Stomach (tissue), 9 donors: Measurements from ENCODE around the gene CCDC107. TPM values are rescaled to one million over a fixed set of nuclear protein-coding genes. Genes with fewer than 3 reads are reported as not detected.

Experiments used
- DNase-seq, 2 donors: peaks; one replicate each; pipeline versions ENCODE4 v3.0.0 to v3.0.0-alpha.2; 2013 to 2019
- H3K27ac ChIP-seq, 5 donors: fragments of 200-600 bp in 4 of 5; sonication (generic) in 4 of 5; one replicate each; pipeline ENCODE4 v1.5.1; 2013 to 2019; ENCODE audit warnings: mild to moderate bottlenecking in 1 of 5, moderate library complexity in 1 of 5
- H3K27me3 ChIP-seq, 3 donors: fragments of 200-600 bp; sonication (generic); one replicate each; pipeline ENCODE4 v1.5.1; 2017 to 2019; ENCODE audit warnings: mixed run types in 1 of 3
- H3K36me3 ChIP-seq, 4 donors: fragments of 200-600 bp; sonication (generic); 1 replicate in 3 of 4; 2 replicates in 1 of 4; pipeline ENCODE4 v1.5.1; 2016 to 2019
- H3K4me1 ChIP-seq, 4 donors: fragments of 200-600 bp; sonication (generic); one replicate each; pipeline ENCODE4 v1.5.1; 2016 to 2019
- H3K4me3 ChIP-seq, 4 donors: fragments of 200-600 bp; sonication (generic) in 3 of 4; one replicate each; pipeline ENCODE4 v1.5.1; 2016 to 2019; ENCODE audit warnings: mild to moderate bottlenecking in 1 of 4
- H3K9me3 ChIP-seq, 4 donors: fragments of 200-600 bp; sonication (generic); one replicate each; pipeline ENCODE4 v1.5.1; 2016 to 2019
- CTCF ChIP-seq, 7 experiments: fragments of 450-650 bp in 4 of 7; fragments of 200-600 bp in 3 of 7; sonication (generic) in 3 of 7; IDR thresholded peaks; one replicate each; pipeline ENCODE4 v1.5.1; 2016 to 2019; ENCODE audit warnings: antibody characterized with exemption in 7 of 7, control low read depth in 2 of 7, mild to moderate bottlenecking in 1 of 7
- EP300 ChIP-seq: sonication (generic); formaldehyde crosslinking; IDR thresholded peaks from one replicate; pipeline ENCODE4 v1.6.1; 2017; ENCODE audit warnings: antibody characterized with exemption
- POLR2A ChIP-seq, 4 donors: fragments of 450-650 bp; IDR thresholded peaks; one replicate each; pipeline ENCODE4 v1.6.1; 2016; ENCODE audit warnings: antibody characterized with exemption in 4 of 4, control low read depth in 2 of 4, mild to moderate bottlenecking in 1 of 4, moderate library complexity in 1 of 4
- POLR2AphosphoS5 ChIP-seq, 3 donors: sonication (generic); formaldehyde crosslinking; IDR thresholded peaks; one replicate each; pipeline ENCODE4 v1.6.1; 2016; ENCODE audit warnings: antibody characterized with exemption in 3 of 3
- WGBS, 5 donors: extraction: QIAGEN DNeasy Blood & Tissue Kit in 3 of 5; methylation state at CpG; one replicate each; pipeline versions ENCODE4 v1.1.5 to v1.1.7; 2013 to 2018; 5-methylcytosine and 5-hydroxymethylcytosine counted together
- intact Hi-C: fragments of 100-400 bp; cut with DNase I; formaldehyde crosslinking; loops from one replicate; pipeline ENCODE4 v1.15.1; 2023; ENCODE audit warnings: low total_unique reads
- polyA plus RNA-seq, 3 donors: library from polyadenylated mRNA; stranded (reverse); fragments of 200-250 nt; gene quantifications; one replicate each; pipeline ENCODE4 v1.2.3, GENCODE V29; 2013
- total RNA-seq, 5 donors: library from RNA; depleted of rRNA; stranded (reverse); fragments of >200 nt; gene quantifications; one replicate each; pipeline versions ENCODE4 v1.1.0 to v1.2.3, GENCODE V29; 2014 to 2016
- donor health status: healthy with polysubstance abuse.
- donor health status: Bipolar disorder and iron deficiency.
- donor health status: healthy.

The CCDC107 gene
- total and polyA plus RNA-seq, 8 donors: 15.6 to 104 (median 44.3) TPM

DNA sequence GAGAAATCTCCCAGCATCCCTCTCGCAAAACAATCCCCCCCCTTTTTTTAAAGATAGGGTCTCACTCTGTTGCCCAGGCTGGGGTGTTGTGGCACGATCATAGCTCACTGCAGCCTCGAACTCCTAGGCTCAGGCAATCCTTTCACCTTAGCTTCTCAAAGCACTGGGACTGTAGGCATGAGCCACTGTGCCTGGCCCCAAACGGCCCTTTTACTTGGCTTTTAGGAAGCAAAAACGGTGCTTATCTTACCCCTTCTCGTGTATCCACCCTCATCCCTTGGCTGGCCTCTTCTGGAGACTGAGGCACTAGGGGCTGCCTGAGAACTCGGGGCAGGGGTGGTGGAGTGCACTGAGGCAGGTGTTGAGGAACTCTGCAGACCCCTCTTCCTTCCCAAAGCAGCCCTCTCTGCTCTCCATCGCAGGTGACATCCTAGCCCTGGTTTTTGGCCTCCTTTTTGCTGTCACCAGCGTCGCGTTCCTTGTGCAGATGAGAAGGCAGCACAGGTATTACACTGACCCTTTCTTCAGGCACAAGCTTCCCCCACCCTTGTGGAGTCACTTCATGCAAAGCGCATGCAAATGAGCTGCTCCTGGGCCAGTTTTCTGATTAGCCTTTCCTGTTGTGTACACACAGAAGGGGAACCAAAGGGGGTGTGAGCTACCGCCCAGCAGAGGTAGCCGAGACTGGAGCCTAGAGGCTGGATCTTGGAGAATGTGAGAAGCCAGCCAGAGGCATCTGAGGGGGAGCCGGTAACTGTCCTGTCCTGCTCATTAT, 22.4 kb downstream of the CCDC107 start:
- peaks cover 28 to 97% (median 61%) of the 10 kb centered on the region in 4 donors for H3K4me1 ChIP-seq
- peak overlapping the region in 1 of 4 donors; percentile 6 for H3K4me3 ChIP-seq
- WGBS, 5 donors: 28 to 48% (median 32%) methylated on average over 15 of the region's 15 CpGs
- no peaks in the 10 kb centered on the region for H3K9me3 ChIP-seq
- intact Hi-C loops: no loop called here
- peaks cover 0 to 10% (median 0%) of the 10 kb centered on the region in 3 donors for H3K27me3 ChIP-seq
- TF ChIP-seq POLR2AphosphoS5 (IDR thresholded peaks at IDR 0.05) (peak in 2 of 3 donors; percentile 67 to 77), CTCF (IDR thresholded peaks at IDR 0.05) (no peak), EP300 (no peak), POLR2A (IDR thresholded peaks at IDR 0.05) (no peak)
- peak overlapping the region; percentile 49 to 97 (median 92) for H3K27ac ChIP-seq
- DNase-seq: peak; percentile 68 to 78
- H3K36me3 ChIP-seq: peaks cover 32 to 56% (median 36%) of the 10 kb centered on the region in 4 donors

DNA sequence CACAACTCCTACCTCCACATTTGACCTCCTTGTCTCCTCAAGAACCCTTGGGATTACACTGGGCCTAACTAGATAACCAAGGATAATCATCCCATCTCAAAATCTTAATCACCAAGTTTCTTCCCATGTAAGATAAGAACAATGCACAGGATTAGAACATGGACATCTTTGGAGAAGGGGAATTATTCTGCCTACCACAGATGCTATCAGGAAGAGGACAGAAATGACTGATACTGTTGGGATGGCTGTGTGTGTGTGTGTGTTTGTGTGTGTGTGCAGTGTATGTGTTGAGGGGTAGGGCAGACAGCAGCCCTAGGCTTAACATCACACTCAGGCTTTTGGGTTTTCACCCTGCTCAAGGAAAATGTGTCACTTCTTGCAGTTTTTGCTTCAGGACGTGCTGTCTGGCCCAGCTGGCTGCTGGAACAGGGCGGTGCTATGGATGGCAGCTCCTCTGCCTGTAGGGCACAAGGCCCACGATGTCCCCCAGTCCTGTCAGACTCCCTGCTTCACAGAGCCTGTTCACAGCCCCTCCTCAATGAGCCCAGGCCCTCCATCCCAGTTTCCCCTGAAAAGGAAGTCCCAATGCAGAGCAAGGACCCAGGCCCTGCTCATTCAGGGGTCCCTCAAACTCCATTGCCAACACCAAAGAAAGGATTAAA, 23.4 kb downstream of the CCDC107 start:
- Histone ChIP-seq H3K4me3 (no peak overlapping the region), H3K36me3 (peaks cover 36 to 64% (median 42%) of the 10 kb centered on the region in 4 donors), H3K27me3 (peaks cover 0 to under 1% (median 0%) of the 10 kb centered on the region in 3 donors), H3K4me1 (peaks cover 22 to 97% (median 60%) of the 10 kb centered on the region in 4 donors), H3K27ac (peak overlapping the region; percentile 22 to 97 (median 92)), H3K9me3 (no peaks in the 10 kb centered on the region)
- DNase-seq: no peak
- intact Hi-C loops: no loop called here
- TF ChIP-seq POLR2A (IDR thresholded peaks at IDR 0.05) (no peak), EP300 (no peak), POLR2AphosphoS5 (IDR thresholded peaks at IDR 0.05) (peak in 2 of 3 donors; percentile 2 to 44), CTCF (IDR thresholded peaks at IDR 0.05) (no peak)
- 50 to 74% (median 67%) methylated on average over 3 of the region's 3 CpGs for WGBS, 5 donors

DNA sequence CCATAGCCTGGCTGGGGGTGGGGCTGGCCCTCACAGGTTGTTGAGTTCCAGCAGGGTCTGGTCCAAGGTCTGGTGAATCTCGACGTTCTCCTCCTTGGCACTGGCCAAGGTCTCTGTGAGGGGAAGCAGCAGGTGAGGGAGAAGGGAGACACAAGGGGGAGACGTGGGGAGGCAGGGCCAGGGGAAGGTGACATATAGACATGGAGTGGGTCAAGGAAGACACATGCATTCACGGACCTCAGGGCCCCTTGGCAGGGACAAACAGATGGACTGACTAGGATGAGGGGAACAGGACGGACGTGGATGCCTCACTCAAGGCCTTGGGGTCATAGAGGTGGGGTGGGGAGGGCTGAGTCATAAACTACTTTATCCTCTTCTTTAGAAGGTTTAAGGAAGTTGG, 24.0 kb downstream of the CCDC107 start:
- no peaks in the 10 kb centered on the region for H3K9me3 ChIP-seq
- H3K4me1 ChIP-seq: peaks cover 19 to 97% (median 61%) of the 10 kb centered on the region in 4 donors
- H3K27me3 ChIP-seq: no peaks in the 10 kb centered on the region
- H3K27ac ChIP-seq: peak overlapping the region; percentile 22 to 97 (median 92)
- intact Hi-C loops: no loop called here
- TF ChIP-seq CTCF (IDR thresholded peaks at IDR 0.05): no peak
- peak in 1 of 3 donors; percentile 34 for TF ChIP-seq POLR2AphosphoS5 (IDR thresholded peaks at IDR 0.05)
- H3K36me3 ChIP-seq: peaks cover 36 to 64% (median 45%) of the 10 kb centered on the region in 4 donors
- 57 to 69% (median 63%) methylated on average over 6 of the region's 6 CpGs for WGBS, 5 donors
- no peak overlapping the region for H3K4me3 ChIP-seq
- DNase-seq: no peak

DNA sequence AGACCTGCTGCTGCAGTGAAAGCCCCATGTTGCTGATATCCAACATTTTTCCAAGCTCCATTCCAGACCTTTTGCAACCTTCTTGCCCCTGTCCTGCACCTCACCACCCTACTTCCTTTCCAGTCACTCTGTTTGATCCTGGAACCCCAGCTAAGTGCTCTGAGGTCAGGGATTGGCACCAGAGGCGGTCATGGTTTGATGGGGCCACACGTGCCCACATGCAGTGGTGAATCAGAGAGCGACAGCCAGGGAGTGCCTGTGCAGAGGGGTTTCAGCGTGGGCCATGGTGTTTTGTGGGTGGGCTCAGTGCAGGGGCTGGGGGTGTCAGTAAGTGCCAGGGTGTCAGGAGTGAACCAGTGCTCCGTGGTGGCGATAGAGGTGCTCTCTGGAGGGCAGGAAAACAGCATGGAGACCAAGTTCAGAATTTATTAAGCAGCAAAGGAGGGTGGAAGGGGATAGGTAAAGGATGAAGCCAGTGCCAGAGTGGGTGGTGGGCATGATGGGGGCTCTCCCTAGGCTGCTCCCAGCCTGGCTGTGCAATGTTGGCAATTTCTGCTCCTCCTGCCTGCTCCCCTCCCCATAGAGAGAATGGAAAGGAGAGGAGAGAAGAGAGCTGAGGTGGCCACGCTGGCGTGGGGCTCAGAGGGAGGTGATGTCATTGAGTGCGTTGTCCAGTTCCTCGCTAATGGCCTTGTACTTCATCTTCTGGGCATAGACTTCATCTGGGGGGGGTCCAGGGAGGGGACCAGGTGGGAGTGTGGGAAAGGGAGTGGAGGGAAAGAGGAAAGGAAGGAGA, 24.6 kb downstream of the CCDC107 start:
- H3K27me3 ChIP-seq: no peaks in the 10 kb centered on the region
- peaks cover 19 to 97% (median 64%) of the 10 kb centered on the region in 4 donors for H3K4me1 ChIP-seq
- peak overlapping the region; percentile 10 to 97 (median 92) for H3K27ac ChIP-seq
- H3K4me3 ChIP-seq: peak overlapping the region in 1 of 4 donors; percentile 67
- no peak for TF ChIP-seq EP300
- TF ChIP-seq CTCF (IDR thresholded peaks at IDR 0.05): no peak
- peak in 2 of 3 donors; percentile 6 to 28 for TF ChIP-seq POLR2AphosphoS5 (IDR thresholded peaks at IDR 0.05)
- intact Hi-C loops: no loop called here
- H3K9me3 ChIP-seq: no peaks in the 10 kb centered on the region
- H3K36me3 ChIP-seq: peaks cover 36 to 69% (median 50%) of the 10 kb centered on the region in 4 donors
- WGBS, 5 donors: 59 to 83% (median 67%) methylated on average over 10 of the region's 10 CpGs
- no peak for DNase-seq
